Measurements from ENCODE around the gene TLL2.

DNA sequence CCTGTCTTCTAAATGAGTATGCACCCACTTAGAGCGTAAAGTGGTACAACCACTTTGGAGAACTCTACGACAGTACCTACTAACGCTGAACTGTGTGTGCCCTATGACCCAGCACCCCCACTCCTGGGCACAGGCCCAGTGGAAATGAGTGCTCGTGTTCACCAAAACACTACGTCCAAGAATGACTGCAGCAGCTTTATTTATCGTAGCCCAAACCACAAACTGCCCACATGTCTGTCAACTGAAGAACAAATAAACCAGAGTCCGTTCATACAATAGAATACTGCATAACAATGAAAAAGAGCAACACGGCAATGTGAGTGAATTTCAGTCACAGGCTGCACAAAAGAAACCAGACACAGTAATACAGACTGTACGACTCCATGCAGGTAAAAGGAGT is 35.4 kb downstream of the TLL2 start:
- TF ChIP-seq POLR2AphosphoS5 (IDR thresholded peaks at IDR 0.05; ENCODE audit: low read depth, low read length) (no peak), POLR2A (IDR thresholded peaks at IDR 0.05; ENCODE audit: low read depth, low read length) (no peak), TAF1 (IDR thresholded peaks at IDR 0.05; ENCODE audit: low read depth, low read length) (no peak), PAX5 (IDR thresholded peaks at IDR 0.05; ENCODE audit: insufficient read depth, low read length, severe bottlenecking) (no peak)
